ENCODE measurements around the gene RAB37. TPM values are rescaled to one million over a fixed set of nuclear protein-coding genes. Genes with fewer than 3 reads are reported as not detected.

RAB37 gene
- total RNA-seq, 1 experiment from 2014 or later, result 2.5 TPM

GRCh38 chr17:74687886-74688285 lies 49.2 kb upstream of the RAB37 start:
- no peaks in the 10 kb centered on the region for H3K27me3 ChIP-seq (ENCODE audit: insufficient read depth, low read length)
- H4K8ac ChIP-seq (replicated peaks; ENCODE audit: insufficient read length, low read depth, low read length), result no peak overlapping the region
- no peak overlapping the region for H2BK12ac ChIP-seq (ENCODE audit: insufficient read length, low read depth, low read length)
- H3K9me3 ChIP-seq (ENCODE audit: control insufficient read depth, low read depth, low read length), result no peaks in the 10 kb centered on the region
- H3K4ac ChIP-seq (ENCODE audit: low read depth, low read length), result no peak overlapping the region
- H3K9ac ChIP-seq (ENCODE audit: extremely low read depth, insufficient read length, low read length), result no peak overlapping the region
- no peak overlapping the region for H3K27ac Mint-ChIP-seq
- H3K23ac ChIP-seq (ENCODE audit: insufficient read length, low read depth, low read length), result no peak overlapping the region
- H3T11ph ChIP-seq (ENCODE audit: low read length), result no peak overlapping the region
- WGBS (ENCODE audit: extremely low coverage, insufficient read length, low lambda C conversion rate), result no CpG with 5 or more reads among the region's 3 CpGs
- H3K14ac ChIP-seq (ENCODE audit: insufficient read depth, low read length), result no peak overlapping the region
- no peak overlapping the region for H2BK15ac ChIP-seq (ENCODE audit: low read depth, low read length)
- TF ChIP-seq CTCF (conservative IDR thresholded peaks at IDR 0.05), result no peak
- H4K91ac ChIP-seq (ENCODE audit: insufficient read length, low read depth, low read length), result no peak overlapping the region
- H2AFZ ChIP-seq (ENCODE audit: low read length), result no peak overlapping the region
- H2BK20ac ChIP-seq (ENCODE audit: low read depth, low read length, poor library complexity, severe bottlenecking), result no peak overlapping the region
- H3K27me3 Mint-ChIP-seq (ENCODE audit: low read depth), result peaks cover 53% of the 10 kb centered on the region
- no peak overlapping the region for H4K5ac ChIP-seq (ENCODE audit: insufficient read length, low read depth, low read length)
- no peak overlapping the region for H2AK5ac ChIP-seq (ENCODE audit: insufficient read length, low read length)
- H3K9me3 Mint-ChIP-seq, result peaks cover 0 to 2% of the 10 kb centered on the region in 2 experiments; a peak in 1 of 5 replicates
- H2BK120ac ChIP-seq (ENCODE audit: low read depth, low read length, poor library complexity, severe bottlenecking), result no peak overlapping the region
- no peaks in the 10 kb centered on the region for H3K36me3 Mint-ChIP-seq (ENCODE audit: insufficient read depth in 1 of 3, low read depth in 3 of 3)
- no peak overlapping the region for H3K4me3 Mint-ChIP-seq
- H2BK5ac ChIP-seq (ENCODE audit: insufficient read length, low read length), result no peak overlapping the region
- H3K4me1 Mint-ChIP-seq, result no peaks in the 10 kb centered on the region
- no peak for DNase-seq
- no peak overlapping the region for H3K4me2 ChIP-seq (ENCODE audit: insufficient read depth, insufficient read length, low read length)
- H3K27ac ChIP-seq (ENCODE audit: insufficient read length, low read depth, low read length), result no peak overlapping the region
- H3K56ac ChIP-seq (ENCODE audit: insufficient read length, low read depth, low read length), result no peak overlapping the region
- no peaks in the 10 kb centered on the region for H3K23me2 ChIP-seq (ENCODE audit: insufficient read length, low read depth, low read length, poor library complexity, severe bottlenecking)
- no peak overlapping the region for H3K18ac ChIP-seq (ENCODE audit: insufficient read length, low read depth, low read length)
- no peaks in the 10 kb centered on the region for H3K4me1 ChIP-seq (ENCODE audit: insufficient read depth, low read length)
- H3K79me2 ChIP-seq (ENCODE audit: insufficient read depth, low read length), result no peaks in the 10 kb centered on the region
- H3K79me1 ChIP-seq (ENCODE audit: insufficient read depth, low read depth, low read length, poor library complexity, severe bottlenecking), result no peaks in the 10 kb centered on the region
- H4K20me1 ChIP-seq (ENCODE audit: control insufficient read depth, insufficient read depth, insufficient read length), result no peaks in the 10 kb centered on the region

Data from H9 (cell line).